LoVo (cell line): ENCODE data around the gene TNS3.
A peak's percentile ranks its signal among the peaks of the same experiment; 100 is the strongest.

Source experiments
- DNase-seq: peaks from one replicate; pipeline ENCODE4 v3.0.0-alpha.2; 2016; ENCODE audit warnings: low spot score

The TNS3 gene

DNA sequence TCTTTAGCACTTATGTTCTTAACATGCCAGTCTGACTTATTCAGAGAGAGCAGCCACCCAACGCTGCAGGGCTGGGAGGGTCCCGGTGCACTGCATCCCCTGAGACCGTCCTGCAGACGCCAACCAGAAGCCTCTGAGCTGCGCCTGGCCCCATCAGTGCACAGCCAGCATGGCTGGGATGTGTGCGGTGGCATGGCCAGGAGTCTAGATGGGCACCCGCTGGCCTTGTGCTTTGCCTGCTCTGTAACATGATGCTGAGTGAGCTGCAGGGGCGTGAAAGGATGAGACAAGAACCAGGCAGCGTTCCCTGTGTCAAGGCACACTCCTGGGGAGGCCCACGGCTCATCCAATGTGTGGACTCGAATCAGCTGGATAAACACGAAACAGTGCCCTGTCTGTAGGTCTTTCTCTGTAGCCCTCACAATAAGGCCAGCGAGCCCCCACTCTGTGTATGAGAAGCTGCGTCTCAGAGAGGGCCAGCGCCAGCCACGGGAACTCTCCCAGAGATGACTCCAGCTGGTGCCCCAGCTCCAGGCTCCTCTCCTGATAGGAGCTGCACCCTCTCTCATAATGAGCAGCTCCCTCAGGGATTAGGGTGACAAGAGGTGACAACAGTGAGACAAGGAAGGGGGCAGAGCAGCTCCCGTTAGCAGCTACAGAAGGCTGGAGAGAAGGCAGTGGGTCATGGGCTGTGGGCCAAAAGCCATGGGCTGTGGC is 96.8 kb downstream of the TNS3 start:
- no peak for DNase-seq

DNA sequence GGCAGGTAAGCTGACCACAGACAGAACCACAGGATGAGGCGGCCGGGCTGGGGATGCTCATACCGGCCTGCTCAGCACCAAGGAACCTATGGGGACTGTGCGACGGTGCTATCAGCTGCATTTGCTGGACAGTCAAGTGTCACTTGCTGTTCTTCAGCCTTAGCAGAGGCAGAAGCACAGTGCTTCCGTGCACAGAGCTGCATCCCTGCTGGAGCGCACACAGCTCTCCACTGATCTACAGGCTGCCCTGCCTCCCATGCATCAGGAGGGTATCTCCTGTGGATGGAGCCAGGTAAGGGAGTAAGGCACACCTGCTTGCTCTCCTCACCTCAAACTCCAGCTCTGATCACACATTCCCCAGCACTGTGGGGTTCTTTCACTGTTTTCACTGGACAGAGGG is 97.5 kb downstream of the TNS3 start:
- no peak for DNase-seq

DNA sequence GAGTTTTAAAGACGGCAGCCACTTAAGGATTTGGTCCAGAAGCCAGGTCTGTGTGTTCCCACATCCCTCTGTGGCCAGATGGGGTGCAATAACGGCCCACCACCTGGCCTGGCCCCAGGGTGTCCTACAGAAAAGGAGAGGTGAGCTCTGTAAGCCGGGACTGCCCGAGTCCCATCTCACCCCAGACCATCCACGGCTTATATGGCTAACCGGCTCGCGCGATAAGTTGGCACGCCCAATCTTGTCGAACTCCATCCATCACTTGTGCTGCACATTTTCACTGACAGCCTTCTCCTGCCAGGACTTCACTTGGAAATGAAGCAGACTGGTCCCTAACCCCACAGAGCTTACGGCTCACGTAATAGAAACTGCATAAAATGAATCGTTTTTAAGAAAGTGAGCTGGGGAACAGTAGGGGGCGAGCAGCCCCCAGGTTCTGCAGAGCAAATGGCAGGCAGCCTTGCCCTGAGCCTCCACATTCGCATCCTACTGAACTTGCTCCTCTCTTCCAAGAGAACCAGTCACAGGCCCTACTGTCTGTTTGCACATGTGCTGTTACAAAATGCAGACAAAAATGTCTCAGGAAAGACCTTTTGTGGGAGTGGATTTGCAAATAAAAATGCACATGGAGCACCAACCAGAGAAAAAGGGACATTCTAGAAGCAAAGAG is 98.2 kb downstream of the TNS3 start:
- no peak for DNase-seq

DNA sequence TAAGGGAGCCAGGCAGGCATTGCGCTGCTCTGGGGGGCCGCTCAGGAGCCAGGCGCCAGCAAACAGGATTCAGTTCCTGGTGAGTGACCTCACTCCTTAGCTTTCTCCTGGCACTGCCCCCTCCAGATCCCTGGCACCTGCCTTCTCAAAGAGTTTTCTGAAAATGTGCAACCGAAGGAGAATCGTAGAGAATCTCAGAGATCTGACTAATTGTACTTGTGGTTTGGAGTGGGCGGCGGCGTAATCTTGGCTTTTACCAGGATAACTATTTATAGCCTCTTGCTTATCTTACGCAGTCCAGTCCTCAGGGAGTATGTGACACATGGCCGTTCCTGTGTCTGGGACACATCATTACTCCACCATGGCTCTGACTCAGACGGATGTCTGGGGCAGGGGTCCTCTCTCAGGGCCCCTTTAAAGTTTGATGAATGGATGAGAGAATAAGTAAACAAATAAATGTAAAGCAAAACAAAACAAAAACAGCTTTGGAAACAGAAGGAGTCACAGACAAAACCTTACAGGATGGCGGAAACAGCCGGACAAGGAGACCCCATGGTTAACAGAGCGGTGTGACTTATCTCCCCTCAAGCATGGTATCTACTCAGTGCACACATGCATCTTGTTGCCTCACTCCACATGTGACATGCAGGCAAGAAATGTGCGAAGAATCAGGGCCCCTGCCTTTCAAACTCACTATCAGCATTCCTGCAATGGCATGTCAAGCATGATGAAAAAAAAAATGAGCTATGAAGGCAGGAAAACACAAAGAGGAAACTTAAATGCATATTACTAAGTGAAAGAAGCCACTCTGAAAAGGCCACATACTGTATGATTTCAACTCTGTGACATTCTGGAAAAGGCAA is 99.7 kb downstream of the TNS3 start:
- peak; percentile 73 for DNase-seq

DNA sequence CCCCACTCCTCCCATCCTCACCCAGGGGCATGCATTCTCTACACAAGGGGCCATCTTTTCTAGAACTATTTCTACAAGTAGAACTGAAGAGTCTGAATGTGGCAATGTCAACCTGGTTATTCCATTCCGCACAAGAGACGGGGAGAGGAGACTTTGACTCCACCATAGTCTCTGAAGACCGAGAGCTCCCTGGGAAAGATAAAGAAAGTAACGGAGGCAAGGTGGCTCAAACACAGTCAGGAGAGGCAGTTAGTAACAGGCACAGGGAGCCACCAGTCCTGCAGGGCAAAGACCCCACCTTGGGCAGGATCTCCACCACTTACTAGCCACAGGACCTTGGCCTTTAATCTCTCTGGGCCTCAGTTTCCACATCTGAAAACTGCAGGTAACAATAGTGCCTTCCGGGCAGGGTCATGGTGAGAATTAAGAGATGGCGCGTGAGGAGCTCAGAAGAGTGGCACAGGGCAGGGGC is 100.3 kb downstream of the TNS3 start:
- DNase-seq, result no peak

DNA sequence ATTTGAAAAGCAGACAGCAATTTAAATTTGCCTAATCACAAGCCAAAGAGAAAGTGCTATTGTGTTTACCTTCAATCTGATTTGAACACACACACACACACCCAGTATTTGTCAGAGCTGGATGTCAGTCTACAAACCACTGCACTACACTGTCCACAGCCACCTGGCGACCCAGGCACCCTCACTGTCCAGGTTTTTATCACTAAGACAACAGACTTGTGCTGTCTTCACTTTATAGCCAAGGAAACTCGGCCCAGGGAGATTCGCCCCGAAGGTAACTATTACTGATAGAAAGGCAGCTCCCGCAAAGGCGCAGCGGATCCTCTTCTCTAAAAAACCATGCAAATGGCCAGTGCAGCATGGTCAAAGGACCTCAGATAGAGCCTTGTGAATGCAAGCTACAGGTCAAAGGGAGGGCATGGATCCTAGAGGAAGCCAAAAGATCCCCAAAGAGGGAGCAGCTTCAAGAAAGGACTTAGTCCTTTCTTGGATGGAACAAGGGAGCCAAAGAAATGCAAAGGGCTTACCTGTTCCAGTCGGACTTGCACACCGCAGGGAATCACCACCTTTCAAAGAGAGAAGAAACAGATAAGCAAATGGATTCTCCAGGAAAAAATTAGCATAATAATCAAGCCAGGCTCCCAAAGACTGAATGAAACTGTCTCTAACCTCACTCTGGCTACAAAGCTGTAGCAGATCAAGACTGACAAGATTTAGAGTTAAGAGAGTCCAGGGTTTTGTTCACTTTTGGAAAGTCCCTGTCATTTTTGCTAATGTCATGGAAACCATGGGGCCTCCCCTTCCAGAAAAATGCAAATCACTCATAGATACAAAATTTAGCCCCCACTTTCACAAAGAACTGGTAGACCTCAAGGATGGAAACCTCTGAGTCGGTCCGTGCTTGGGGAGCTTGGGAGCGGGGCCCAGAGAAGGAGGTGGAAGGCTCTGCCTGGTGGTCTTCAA is 101.1 kb downstream of the TNS3 start:
- DNase-seq, result no peak

DNA sequence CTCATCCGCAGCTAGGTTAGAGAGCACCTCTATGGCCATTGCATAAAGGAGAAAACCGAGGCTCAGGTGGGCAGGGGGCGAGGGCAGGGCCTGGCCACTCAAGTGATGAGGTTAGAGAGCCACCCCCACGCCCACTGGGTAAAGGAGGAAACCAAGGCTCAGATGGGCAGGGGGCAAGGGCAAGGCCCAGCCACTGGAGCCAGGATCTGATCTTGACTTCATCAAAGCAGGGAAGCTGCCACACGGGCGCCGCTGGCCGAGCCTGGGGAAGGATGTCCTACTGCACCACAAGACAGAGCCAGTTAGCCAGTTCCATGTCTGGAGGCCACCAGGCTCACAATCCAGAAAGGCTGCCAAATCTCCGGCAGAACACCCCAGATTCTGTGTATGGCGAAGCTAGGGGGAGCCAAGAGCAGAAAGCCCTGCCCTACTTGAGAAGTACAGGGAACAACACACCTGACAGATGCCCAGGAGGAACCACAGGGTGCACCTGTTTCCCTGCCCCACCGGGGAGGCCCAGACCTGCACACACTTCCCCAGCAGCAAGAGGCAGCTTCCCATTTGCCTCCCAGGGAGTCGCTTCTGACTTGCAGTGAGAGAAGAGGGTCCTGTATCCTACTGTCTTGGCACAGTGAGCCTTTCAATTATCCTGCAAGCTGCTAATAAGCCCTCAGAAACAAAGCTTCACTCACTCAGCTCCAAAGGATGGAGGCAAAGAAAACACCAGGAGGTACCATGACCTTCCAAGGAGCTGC is 101.9 kb downstream of the TNS3 start:
- DNase-seq, result no peak

DNA sequence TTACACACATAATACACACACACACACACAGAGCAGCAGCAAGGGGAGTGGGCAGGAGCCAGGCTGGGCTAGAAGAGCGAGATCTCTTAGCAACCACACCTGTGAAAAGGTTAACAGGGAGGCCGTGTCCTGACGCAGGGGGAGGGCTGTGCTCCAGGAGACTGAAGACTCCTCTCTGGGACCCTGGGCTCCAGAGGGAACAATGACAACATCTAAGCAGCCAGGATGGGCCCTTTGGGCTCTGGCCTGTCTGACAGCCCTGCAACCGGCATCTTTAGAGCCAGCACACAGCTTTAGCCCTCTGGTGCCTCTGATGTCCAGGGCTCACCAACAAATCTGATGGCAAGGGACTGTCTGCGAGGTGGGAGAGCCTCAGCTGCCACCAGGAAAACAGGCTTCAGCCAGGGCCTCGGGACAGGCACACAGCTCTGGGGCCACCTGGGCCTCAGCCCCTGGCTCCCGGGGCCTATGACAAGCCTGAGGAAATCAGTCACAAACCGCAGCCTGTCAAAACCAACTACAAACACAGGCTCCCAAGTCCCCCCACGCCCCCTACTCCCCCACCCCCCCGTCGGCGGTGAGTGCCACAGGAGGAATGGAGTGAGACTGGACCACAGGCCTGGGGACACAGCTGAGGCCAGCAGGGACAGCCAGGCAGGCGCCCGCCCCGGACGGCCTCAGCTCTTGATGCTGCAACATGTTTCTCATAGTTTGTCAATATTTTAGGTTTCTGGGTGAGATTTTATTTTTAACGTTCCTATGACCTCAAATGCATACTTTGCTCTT is 102.8 kb downstream of the TNS3 start:
- DNase-seq, result no peak

DNA sequence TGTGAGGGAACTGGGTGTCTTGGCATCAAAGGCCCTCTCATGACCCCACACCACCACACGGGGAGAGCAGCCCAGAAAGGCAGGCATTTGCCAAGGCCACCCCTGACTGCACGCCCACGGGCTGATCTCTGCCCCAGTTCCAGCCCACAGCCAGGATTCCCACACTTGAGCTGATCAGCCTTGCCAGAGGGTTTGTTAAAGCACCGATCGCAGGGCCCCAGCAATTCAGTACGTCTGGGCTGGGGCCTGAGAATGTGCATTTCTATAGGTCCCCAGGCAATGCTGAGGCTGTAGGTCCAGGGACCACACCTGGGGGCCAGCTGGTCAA is 103.9 kb downstream of the TNS3 start:
- no peak for DNase-seq

DNA sequence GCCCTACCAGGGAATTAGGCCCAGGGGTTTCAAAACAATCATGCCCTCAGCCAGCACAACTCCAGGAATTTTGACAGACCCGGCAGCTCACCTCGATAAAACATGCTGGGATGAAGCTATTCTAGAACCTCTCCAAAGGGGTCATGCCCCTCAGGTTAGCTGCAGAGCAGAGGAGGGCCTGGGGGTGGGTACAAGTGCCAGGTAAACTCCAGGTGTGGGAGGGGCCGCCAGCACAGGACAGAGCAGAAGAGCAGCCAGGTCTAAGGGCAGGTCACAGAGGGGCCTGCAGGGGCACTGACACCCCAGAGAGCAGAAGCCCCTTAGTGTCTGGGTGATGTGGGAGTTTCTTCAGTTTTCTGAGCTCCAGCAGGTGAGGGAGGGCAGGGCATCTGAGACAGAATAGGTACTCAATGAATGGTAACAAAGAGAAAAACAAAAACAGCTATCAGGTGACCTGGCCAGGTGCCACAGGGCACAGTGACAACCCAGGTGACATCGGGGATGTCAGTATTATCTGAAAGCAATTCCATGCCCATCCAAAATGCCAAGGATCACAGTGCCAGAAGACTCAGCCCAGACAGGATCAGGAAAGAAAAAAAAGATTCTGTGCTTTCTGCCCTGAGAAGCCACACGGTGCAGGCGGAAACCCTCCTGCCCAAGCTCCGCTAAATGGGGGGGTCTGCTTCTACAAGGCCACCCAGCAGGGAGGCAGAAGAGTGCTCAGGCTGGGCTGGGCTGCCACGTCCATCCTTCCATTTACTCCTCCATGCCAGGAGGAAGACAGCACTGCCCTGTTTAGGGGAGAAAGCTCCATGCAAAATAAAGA is 104.5 kb downstream of the TNS3 start:
- no peak for DNase-seq

DNA sequence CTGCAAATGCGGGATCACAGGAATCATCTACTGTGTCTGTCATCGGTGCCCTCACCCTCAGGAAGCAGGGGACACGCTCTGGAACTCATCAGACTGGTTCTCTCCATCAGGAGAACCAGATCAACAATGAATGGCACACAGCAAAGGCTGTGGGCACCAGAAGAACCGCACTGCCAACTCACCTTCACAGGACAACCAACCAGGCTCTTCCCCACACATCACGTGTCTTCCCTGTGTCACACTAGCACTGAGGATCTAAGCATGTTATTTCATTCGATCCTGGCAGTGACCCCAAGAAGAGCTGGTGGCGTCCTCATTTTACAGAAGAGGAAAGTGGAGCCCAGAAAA is 106.1 kb downstream of the TNS3 start:
- no peak for DNase-seq

DNA sequence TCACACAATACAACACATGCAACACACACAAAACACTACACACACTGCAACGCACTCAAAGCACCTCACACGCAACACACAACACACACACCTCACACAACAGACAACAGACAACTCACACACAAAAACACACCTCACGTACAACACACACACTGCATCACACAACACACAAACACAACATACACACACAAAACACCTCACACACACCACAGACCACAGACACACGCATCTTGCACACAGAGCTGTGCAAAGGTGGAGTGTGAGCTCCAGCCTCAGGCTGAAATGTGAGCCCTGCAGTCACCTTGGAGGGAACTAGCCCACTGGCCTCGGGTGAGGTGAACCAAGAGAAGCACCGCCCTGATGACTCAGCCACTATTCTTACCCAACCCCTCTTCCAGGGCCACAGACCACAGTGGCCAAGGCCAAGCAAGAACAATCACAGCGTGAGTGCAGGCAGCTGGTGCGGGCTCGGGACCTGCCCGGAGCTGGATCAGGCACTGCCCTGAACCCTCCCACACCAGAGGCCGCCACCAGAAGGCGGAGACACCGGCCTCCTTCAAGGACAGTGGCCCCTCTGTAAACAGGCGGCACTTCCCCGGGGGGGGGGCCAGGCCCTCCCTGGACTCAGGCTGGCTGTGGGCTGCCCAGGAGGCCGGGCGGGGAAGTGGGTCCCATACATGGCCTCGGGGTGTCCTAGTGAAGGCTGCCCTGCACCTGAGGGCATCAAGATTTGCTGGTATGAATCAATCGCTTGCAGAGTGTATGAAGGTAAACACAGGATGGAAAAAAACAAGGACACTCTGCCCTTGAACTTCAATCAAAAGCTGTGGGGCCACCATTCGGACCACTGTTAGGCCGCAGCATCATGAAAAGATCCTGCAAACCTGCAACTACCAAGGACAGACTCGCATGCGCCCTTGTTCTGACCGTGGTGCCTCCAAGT is 106.7 kb downstream of the TNS3 start:
- DNase-seq, result peak; percentile 98

DNA sequence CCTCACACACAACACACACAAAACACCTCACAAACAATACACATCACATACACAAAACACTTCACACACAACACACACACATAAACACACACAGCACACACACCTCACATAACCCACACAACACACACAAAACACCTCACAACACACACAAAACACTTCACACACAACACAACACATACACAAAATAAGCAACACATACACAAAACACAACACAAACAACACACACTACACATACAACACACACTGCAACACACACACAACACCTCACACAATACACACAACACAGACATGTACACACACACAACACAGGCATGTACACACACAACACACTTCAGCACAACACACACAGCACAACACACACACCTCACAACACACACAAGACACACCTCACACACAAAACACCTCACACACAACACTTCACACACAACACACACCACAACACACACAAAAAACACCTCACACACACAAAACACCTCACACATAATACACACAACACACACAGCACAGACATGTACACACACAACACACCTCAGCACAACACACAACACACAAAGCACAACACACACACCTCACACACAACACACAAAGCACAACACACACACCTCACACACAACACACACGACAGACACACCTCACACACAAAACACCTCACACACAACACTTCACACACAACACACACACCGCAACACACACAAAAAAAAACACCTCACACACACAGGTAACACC is 107.5 kb downstream of the TNS3 start:
- DNase-seq, result no peak

DNA sequence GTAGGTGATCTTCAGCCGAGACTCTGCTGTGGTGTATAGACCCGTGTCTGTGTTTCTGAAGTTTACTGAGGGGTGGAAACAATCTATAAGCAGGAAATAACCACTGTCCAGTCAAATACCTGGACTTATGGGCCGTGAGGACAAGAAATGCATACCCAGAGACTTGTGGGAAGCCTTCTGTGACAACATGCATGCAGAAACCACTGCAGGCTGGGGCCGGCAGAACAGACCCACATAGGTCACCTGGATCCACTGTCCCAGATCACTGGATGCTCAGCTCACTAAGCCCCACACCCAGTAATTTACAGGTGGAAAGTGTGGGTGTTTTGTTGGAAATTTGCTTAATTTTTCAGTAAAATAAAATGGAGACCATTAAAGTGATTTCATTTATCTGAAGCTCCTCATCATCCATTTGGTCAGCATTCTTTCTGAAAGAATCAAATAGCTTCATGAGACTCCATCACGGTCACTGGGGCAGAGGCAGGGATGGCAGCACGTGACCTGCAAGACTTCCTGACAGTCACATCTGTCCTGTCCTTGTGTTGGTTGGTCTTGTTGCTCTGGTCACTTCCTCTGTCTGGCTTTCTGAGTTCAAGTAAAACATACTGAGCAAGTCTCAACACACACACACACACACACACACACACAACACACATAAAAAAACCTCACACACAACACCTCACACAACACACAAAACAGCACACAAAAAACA is 108.3 kb downstream of the TNS3 start:
- no peak for DNase-seq

DNA sequence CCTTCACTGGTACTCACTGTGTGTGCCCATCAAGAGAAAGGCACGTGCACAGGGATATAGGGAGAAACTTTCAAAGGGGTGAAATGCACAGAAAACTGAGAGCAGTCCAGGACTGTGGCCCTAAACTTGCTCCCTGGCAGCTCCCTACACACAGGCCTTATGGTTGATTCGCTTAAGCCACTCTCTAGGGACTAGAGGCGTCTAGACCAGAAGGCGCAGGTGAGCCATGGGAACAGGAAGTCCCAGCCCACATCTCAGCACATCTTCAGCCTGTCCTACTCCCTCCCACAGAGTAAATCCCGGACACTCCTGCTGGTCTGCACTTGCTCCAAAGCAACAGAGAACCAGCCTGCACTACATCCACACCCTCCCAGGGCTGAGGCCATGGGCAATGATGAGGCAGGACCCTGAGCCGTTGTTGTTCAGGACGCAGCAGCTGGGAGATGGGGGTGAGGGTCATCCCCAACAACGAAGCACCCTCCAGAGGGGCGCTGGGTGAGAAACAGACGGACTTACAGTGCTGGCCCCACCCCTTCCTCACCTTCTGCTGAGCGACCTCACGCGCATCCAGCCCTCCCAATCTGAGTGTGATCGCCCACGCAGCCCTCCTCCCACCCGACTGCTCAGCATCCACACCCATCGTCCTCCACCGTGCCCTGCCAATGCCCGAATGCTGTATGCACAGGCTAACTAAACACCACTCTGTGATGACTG is 109.3 kb downstream of the TNS3 start:
- no peak for DNase-seq

DNA sequence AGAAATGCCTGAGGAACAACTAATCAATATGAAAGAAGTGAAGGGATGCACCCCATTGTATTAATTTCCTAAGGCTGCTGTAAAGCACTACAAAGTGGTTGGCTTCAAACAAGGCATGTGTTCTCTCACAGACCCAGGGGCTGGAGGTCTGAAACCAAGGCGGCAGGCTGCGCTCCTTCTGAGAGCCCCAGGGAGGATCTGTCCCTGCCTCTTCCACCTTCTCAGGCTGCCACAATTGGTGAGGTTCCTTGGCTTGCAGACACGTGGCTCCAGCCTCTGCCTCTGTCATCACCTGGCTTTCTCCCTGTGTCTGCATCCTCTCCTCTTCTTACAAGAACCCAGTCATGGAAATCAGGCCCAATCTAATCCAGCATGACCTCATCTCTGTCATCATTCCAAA is 110.1 kb downstream of the TNS3 start:
- no peak for DNase-seq
